ENCODE results near the gene TULP3.
"Not testable (repeated sequence)": the region's sequence is repeated elsewhere in the genome, so short reads cannot be mapped to it uniquely, and the experiment has no call there.

Gene TULP3

GRCh38 chr12:2890388-2891239 lies at the start of gene TULP3:
TULP3 (plus strand) TSS chr12:2890891; CDS start chr12:2890948, 57 bp downstream.
- peak; percentile 90 to 100 (median 99) for DNase-seq

GRCh38 chr12:2841056-2841650 lies 49.5 kb upstream of the TULP3 start:
- peak in 1 of 58 donors; percentile 65 for DNase-seq

- DNase-seq: no peak
Measured at GRCh38 chr12:2842948-2843347, 47.7 kb upstream of the TULP3 start.

- no peak for DNase-seq
Measured at GRCh38 chr12:2844786-2845185, 45.9 kb upstream of the TULP3 start.

- no peak for DNase-seq
Measured at GRCh38 chr12:2845280-2845679, 45.4 kb upstream of the TULP3 start.

GRCh38 chr12:2851931-2852330 lies 38.8 kb upstream of the TULP3 start:
- no peak for DNase-seq

GRCh38 chr12:2853626-2854025 lies 37.1 kb upstream of the TULP3 start:
- DNase-seq: peak in 55 of 58 donors; percentile 5 to 84 (median 56)

- DNase-seq: no peak
Measured at GRCh38 chr12:2854669-2855453, 35.8 kb upstream of the TULP3 start.

GRCh38 chr12:2855546-2855945 lies 35.1 kb upstream of the TULP3 start:
- DNase-seq: no peak

- DNase-seq: no peak
Measured at GRCh38 chr12:2856051-2856450, 34.6 kb upstream of the TULP3 start.

GRCh38 chr12:2857021-2857431 lies 33.7 kb upstream of the TULP3 start, which contains the start of gene TEX52:
TEX52 (minus strand) TSS chr12:2857039; CDS start chr12:2857026, 13 bp downstream.
- DNase-seq: no peak

- no peak for DNase-seq
Measured at GRCh38 chr12:2857576-2857975, 33.1 kb upstream of the TULP3 start.

- no peak for DNase-seq
Measured at GRCh38 chr12:2858334-2858733, 32.4 kb upstream of the TULP3 start.

- DNase-seq: no peak
Measured at GRCh38 chr12:2858944-2859421, 31.7 kb upstream of the TULP3 start.

GRCh38 chr12:2860170-2860569 lies 30.5 kb upstream of the TULP3 start:
- DNase-seq: no peak

GRCh38 chr12:2862876-2863275 lies 27.8 kb upstream of the TULP3 start:
- DNase-seq: no peak

- DNase-seq: not testable (repeated sequence)
Measured at GRCh38 chr12:2863402-2863801, 27.3 kb upstream of the TULP3 start.

GRCh38 chr12:2864198-2864597 lies 26.5 kb upstream of the TULP3 start:
- no peak for DNase-seq

- DNase-seq: not testable (repeated sequence)
Measured at GRCh38 chr12:2868986-2869632, 21.6 kb upstream of the TULP3 start.

- peak in 3 of 58 donors; percentile 39 to 49 (median 45) for DNase-seq
Measured at GRCh38 chr12:2876431-2877046, 14.2 kb upstream of the TULP3 start.

Measured in anterior cingulate cortex (tissue), 58 donors.